ENCODE results near the gene CNTNAP2. TPM values are rescaled to one million over a fixed set of nuclear protein-coding genes. Genes with fewer than 3 reads are reported as not detected.

CNTNAP2 gene
- total RNA-seq, 1 experiment from 2014 or later, result 60.0 TPM

DNA sequence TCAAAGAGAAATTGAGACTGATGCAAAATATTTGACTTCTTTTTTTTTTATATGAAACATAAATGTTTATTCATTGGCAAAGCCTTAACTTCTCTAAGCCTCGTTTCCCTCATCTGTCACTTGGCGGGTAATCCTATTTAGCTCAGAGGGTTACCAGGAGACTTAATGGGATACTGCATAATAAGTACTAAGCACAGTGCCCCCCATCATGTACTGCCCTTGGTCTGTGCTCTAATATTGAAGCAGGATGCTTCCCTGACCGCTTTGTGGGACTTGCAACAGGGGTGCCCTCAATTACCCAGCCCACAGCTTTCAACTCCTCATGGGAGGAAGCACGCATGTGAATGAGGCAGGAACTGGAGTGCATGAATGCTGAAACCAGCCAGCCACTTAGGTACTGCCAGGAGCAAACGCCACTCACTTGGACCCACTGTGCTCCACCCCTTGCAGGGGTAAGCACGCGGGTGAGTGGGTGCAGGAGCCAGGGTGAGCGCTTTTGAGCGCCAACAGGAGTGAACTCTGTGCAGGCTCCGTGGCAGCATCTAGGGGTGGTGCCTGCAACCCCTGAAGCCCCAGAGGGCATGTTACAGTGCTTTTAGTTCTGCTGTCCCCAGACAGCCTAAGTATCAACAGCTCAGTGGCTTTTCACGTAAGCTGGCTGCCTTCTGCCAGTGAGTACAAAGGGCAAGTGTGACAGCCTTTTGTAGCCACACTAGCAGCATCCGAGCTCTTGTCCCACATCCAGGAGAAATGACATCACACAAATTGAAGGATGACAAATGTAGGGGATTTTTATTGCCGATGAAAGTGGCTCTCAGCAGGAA is 2264.2 kb downstream of the CNTNAP2 start:
- H3K27ac ChIP-seq (ENCODE audit: low read depth, low read length, poor library complexity, severe bottlenecking), result no peak overlapping the region
- CTCF ChIA-PET, result no interaction called here
- peak; percentile 67 for DNase-seq (ENCODE audit: low spot score)
- H3K4me3 ChIP-seq (ENCODE audit: low read depth, low read length, poor library complexity, severe bottlenecking), result no peak overlapping the region
- no peaks in the 10 kb centered on the region for H3K36me3 ChIP-seq (ENCODE audit: insufficient read depth, low read length, poor library complexity, severe bottlenecking)
- BruUV-seq (replicated peaks), result no TSS peak
- no peaks in the 10 kb centered on the region for H3K27me3 ChIP-seq (replicated peaks; ENCODE audit: insufficient read depth, low read depth, low read length, poor library complexity)
- H3K9me3 ChIP-seq (ENCODE audit: low read depth, low read length, poor library complexity, severe bottlenecking), result no peaks in the 10 kb centered on the region
- no peak for TF ChIP-seq CTCF (conservative IDR thresholded peaks at IDR 0.05; ENCODE audit: low read depth, low read length)
- no peak for TF ChIP-seq EZH2 (IDR thresholded peaks at IDR 0.05; ENCODE audit: borderline replicate concordance, low read depth, low read length, poor library complexity, severe bottlenecking)
- peaks cover 23% of the 10 kb centered on the region for H3K4me1 ChIP-seq (ENCODE audit: insufficient read depth, low read length, poor library complexity, severe bottlenecking)
- intact Hi-C loops (cut with micrococcal nuclease; ENCODE audit: unreplicated experiment), result no loop called here
- POLR2A ChIA-PET (ENCODE audit: low non-redundant PET), result no interaction called here

- intact Hi-C loops (cut with micrococcal nuclease; ENCODE audit: unreplicated experiment), result no loop called here
- Histone ChIP-seq H3K4me3 (ENCODE audit: low read depth, low read length, poor library complexity, severe bottlenecking) (no peak overlapping the region), H3K9me3 (ENCODE audit: low read depth, low read length, poor library complexity, severe bottlenecking) (no peaks in the 10 kb centered on the region), H3K4me1 (ENCODE audit: insufficient read depth, low read length, poor library complexity, severe bottlenecking) (peaks cover 23% of the 10 kb centered on the region), H3K27me3 (replicated peaks; ENCODE audit: insufficient read depth, low read depth, low read length, poor library complexity) (no peaks in the 10 kb centered on the region), H3K36me3 (ENCODE audit: insufficient read depth, low read length, poor library complexity, severe bottlenecking) (no peaks in the 10 kb centered on the region), H3K27ac (ENCODE audit: low read depth, low read length, poor library complexity, severe bottlenecking) (no peak overlapping the region)
- ChIA-PET CTCF (no interaction called here), POLR2A (ENCODE audit: low non-redundant PET) (no interaction called here)
- no peak for TF ChIP-seq CTCF (conservative IDR thresholded peaks at IDR 0.05; ENCODE audit: low read depth, low read length)
- TF ChIP-seq EZH2 (IDR thresholded peaks at IDR 0.05; ENCODE audit: borderline replicate concordance, low read depth, low read length, poor library complexity, severe bottlenecking), result no peak
- BruUV-seq (replicated peaks), result no TSS peak
- no peak for DNase-seq (ENCODE audit: low spot score)
Measured at GRCh38 chr7:148382596-148382995, 2266.0 kb downstream of the CNTNAP2 start.

- Histone ChIP-seq H3K27me3 (replicated peaks; ENCODE audit: insufficient read depth, low read depth, low read length, poor library complexity) (no peaks in the 10 kb centered on the region), H3K9me3 (ENCODE audit: low read depth, low read length, poor library complexity, severe bottlenecking) (no peaks in the 10 kb centered on the region), H3K4me1 (ENCODE audit: insufficient read depth, low read length, poor library complexity, severe bottlenecking) (peaks cover 23% of the 10 kb centered on the region), H3K4me3 (ENCODE audit: low read depth, low read length, poor library complexity, severe bottlenecking) (no peak overlapping the region), H3K27ac (ENCODE audit: low read depth, low read length, poor library complexity, severe bottlenecking) (no peak overlapping the region), H3K36me3 (ENCODE audit: insufficient read depth, low read length, poor library complexity, severe bottlenecking) (no peaks in the 10 kb centered on the region)
- TF ChIP-seq EZH2 (IDR thresholded peaks at IDR 0.05; ENCODE audit: borderline replicate concordance, low read depth, low read length, poor library complexity, severe bottlenecking) (no peak), CTCF (conservative IDR thresholded peaks at IDR 0.05; ENCODE audit: low read depth, low read length) (no peak)
- no peak for DNase-seq (ENCODE audit: low spot score)
- ChIA-PET POLR2A (ENCODE audit: low non-redundant PET) (no interaction called here), CTCF (no interaction called here)
- BruUV-seq (replicated peaks), result no TSS peak
- intact Hi-C loops (cut with micrococcal nuclease; ENCODE audit: unreplicated experiment), result no loop called here
Measured at GRCh38 chr7:148383651-148384050, 2267.1 kb downstream of the CNTNAP2 start.
